DMS153 (cell line): ENCODE data around the gene CUL3.
"Not testable (repeated sequence)": the region's sequence is repeated elsewhere in the genome, so short reads cannot be mapped to it uniquely, and the experiment has no call there.

Experiments used
- DNase-seq: peaks from one replicate; lab custom pipeline; 2025; lab: John Stamatoyannopoulos, UW

CUL3 gene

DNA sequence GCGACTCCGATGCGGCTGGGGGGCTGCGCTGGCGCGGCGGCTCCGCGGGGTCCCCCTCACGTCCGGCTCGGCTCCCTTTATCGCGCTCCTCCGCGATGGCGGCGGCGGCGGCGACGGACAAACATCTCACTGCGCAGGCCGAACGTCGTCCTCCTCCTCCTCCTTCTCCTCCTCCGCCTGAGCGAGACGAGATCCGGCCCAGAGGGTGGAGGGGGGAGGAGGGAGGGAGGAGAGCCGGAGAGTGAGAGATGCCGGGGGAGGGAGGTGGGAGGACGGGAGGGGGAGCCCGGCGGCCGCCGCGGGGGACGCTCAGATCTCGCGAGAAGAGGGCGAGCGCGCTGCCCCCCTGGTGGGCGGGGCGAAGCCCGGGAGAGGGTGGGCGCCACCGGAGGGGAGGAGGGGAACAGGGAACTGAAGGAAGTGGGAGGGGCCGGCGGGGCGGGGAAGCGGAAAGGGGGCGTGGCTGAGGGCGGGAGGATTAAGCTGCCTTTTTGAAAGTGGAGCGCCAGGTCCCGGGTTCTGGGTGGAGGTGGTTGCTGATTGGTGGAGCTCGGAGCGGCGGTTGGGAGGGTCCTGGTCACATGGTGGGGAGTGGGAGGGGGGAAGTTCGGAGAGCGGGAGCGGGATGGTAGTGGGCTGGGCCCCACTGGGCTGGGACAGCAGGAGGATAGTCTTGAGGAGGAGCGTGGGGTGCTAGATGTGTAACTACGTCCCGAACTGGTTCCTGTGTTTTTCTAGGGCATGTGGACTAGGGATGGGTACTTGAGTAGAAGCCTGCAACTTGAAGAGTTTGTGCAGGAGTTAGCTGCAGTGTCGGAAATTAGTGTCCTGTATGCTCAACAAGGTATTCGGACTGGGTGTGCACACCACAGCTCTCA lies at the start of gene CUL3:
Gene CUL3, minus strand, starts transcription at position 153 of the 878 bp plus-strand sequence. CDS start 354 bp downstream, outside the sequence.
- peak; percentile 97 for DNase-seq

DNA sequence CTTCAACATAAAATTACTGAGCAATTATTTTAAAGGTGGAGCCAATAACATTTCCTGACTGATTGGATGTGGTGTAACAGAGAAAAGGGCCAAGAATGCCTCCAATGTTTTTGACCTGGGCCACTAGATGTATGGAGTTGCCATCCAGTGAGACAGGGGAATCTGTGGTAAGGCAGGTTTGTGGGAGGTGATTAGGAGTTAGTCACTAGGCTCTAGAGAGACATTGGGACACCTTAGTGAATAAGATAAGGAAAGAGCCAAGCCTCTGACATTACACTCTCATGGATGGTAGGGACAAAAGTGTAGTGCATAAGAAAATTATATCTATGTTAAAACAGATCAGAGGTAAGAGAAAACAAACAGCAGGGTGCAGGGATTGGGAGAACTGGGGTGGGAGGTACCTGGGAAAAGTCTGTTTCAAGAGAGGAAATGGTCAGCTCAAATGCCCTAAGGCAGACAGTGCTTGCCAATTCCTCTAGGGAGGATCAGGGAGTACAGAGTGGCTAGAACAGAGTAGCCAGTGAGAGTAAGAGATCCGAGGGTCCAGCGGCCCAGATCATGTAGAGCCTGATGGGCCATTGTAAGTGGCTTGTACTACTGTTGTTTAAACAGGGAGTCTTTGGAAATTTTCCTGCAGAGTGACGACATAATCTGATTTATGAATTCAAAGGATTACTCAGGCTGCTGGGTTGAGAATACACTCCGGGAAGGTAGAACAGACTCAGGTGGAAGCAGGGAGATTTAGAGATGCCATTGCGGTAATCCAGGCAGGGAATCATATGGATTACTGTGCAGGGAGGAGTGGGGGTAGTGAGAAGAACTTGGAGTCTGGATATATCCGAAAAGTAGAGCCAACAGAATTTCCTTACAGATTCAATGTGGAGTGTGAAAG lies 45.7 kb upstream of the CUL3 start:
- no peak for DNase-seq

DNA sequence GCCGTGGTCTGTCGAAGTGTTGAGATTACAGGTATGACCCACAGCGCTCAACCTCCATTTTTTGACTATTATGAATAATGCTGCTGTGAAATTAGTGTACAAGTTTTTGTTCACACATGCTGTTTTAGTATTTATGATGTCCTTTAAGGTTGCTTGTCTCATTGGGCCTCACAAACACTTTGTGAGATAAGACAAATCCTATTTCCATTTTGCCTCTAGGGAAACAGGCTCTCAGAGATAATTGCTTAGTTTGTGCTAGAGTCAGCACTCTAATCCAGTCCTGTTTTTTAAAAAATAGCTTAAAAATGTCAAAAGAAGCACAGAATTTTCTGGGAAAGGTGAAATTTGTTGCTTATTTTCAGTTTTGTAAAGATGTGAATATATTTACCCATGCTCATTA lies 43.3 kb upstream of the CUL3 start:
- DNase-seq: no peak

- no peak for DNase-seq
These were observed 41.6 kb upstream of the CUL3 start for GRCh38 chr2:224626735-224627134.

GRCh38 chr2:224613543-224614286 lies 28.6 kb upstream of the CUL3 start:
- DNase-seq: no peak

DNA sequence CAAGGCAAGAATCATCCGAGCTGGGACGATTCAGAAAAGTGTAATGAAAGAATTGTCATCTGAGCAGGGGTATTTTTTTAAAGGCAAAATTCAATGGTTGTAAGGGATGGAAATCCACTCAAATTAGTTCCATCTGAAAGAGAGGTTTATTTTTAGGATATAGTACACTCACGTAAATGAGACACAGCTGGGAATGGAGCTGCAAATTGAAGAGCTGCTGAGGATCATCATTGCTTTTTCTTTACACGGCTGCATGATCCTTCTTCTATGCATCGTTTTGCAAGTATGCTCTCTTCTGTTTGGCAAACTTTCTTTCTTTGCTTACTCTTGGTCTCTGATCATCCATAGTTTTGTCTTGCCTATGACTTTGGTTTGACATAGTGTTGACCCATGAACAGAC lies 27.4 kb upstream of the CUL3 start:
- DNase-seq: no peak

- DNase-seq: no peak
These were observed 26.8 kb upstream of the CUL3 start for GRCh38 chr2:224611938-224612337.

- DNase-seq: peak; percentile 76
These were observed 22.9 kb upstream of the CUL3 start for GRCh38 chr2:224608104-224608503.

DNA sequence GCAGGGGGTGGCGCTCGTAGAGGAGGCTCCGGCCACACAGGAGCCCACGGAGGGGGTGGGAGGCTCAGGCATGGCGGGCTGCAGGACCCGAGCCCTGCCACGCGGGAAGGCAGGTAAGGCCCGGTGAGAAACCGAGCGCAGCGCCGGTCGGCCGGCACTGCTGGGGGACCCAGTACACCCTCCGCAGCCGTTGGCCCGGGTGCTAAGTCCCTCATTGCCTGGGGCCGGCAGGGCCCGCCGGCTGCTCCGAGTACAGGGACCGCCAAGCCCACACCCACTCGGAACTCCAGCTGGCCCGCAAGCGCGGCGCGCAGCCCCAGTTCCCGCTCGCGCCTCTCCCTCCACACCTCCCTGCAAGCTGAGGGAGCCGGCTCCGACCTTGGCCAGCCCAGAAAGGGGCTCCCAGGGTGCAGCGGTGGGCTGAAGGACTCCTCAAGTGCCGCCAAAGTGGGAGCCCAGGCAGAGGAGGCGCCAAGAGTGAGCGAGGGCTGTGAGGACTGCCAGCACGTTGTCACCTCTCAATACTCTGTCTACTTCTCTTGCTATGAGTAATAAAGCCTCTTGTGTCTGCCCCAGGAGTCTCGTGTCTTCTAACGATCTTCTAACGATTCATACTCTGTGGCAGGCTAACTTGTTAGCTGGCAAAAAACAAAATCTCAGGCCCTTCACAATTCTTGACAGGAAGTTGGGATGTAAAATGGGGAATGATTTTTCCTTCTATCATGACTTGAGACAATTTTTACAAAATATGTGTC lies 18.8 kb upstream of the CUL3 start:
- not testable (repeated sequence) for DNase-seq

- not testable (repeated sequence) for DNase-seq
These were observed 17.7 kb upstream of the CUL3 start for GRCh38 chr2:224602778-224603375.

- no peak for DNase-seq
These were observed 16.8 kb upstream of the CUL3 start for GRCh38 chr2:224601923-224602322.

DNA sequence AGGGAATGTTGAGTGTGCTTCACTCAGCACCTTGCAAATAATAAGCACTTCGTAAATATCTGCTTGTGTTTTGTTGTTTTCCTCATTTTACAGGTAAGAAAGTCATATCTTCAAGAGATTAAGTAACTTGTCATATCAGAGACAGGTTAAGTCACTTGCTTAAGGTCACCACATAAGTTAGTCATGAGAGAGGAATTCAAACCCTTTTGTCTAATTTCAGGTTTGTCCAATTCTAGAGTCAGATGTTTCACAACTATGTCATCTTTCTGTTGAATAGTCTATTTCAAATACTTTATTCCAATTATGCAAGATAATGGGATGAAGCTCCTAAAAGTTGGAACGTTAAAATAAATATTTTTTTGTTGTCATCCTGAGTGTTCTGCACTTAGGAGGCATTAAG lies 13.5 kb upstream of the CUL3 start:
- DNase-seq: no peak

GRCh38 chr2:224596289-224596688 lies 11.1 kb upstream of the CUL3 start:
- no peak for DNase-seq

DNA sequence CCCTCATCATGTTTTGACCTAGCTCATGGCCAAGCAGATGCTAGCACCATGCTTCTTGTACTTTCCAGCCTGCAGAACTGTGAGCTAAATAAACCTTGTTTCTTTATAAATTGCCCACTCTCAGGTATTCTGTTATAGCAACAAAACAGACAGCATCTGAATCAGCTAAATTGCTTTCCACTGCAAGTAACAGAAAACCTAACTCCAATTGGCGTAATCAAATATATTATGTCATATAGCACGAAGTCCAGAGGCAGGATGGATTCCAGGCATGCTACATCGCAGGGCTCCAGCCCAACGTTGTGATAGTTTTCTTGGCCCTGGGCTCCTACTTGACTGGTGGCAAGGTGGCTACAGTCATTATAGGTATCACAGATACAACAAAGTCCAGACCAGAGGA lies 10.4 kb upstream of the CUL3 start:
- DNase-seq: no peak

DNA sequence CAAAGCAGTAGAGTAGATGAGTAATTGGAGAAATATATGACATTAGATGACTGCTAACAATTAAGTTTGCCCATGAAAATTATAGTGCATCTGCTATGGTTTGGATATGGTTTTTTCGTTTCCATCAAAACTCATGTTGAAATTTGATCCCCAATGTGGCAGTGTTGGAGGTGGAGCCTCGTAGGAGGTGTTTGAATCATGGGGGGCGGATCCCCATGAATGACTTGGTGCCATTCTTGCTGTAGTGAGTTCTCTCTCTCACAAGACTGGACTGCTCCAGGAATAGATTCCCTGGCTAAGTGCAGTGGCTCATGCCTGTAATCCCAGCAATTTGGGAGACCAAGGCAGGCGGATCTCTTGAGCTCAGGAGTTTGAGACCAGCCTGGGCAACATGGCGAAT lies 9.7 kb upstream of the CUL3 start:
- no peak for DNase-seq

DNA sequence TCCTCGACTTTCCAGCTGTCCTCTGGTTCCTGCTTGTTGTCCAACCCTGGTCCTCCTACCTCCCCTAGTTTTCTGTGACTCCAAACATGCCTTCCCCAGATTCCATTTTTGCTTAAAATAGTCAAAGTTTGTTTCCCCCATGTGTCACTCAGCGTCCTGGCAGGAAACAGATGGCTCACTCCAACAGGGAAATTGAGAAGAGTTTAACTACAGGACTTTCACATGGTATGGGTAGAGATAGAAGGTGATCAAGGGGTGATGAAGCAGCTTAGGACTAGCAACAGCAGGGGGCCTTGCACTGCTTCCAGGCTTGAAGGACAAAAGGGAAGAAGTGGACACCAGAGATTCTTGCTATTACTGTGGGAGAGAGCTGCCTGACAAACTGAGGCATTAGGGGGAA lies 6.1 kb upstream of the CUL3 start:
- DNase-seq: no peak

DNA sequence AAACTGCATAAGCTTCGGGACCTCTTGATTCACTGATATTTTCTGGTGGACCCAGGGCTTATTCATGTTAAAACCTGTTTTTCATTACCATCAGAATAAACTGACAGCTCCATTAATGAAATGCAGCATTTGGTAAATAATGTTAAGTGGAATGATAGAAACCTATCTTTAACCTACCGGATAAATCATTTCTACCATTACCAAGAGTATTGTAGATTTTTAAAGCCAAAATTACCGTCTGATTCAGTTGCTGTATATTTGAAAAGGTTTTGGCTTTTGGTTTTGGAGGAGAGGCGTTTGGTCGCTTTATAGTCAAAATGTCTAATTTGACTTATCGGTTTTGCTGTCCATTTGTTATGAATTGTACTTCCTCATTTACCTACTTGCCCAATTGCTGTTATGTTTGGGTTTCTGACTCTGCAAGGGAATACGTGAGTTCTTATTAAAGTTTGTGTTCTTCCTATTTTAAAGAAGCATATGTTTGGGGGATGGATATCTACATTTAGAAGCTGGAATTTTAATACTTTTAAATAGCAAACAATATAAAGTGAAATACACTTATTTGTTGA lies 1.0 kb upstream of the CUL3 start:
- DNase-seq: no peak

- DNase-seq: no peak
These were observed 365 bp downstream of the CUL3 start for GRCh38 chr2:224584785-224585210.

DNA sequence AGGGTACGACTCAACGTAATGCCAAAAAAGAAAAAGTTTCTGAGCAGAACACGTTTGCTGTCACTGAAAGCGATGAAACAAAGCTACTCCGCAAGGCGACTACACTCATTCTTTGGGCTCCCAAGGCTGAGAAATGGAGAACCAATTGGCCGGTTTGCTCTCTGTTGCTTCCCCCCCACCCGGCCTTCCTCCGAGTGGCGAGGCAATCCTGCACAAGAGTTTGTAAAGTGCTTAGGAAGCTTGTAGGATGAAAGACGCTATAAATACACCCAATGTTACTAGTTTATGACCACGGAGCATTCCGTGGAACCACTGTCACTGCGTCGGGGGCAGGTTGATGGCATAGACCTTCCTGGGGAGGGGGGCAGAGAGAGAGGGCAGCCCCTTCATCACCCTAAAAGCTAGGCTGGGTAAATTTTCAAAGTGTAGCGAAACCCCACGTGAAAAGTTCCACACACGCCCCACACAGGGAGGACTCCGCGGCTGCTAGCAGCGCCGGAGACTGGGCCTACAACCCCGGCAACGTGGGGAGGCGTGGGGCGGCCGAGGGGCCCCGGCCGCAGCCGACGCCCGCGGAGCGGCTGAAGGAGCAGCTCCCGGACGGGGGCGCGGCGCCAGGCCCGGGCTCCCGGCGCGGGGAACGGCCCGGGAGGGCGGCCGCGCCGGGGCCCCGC lies 915 bp downstream of the CUL3 start:
- no peak for DNase-seq

DNA sequence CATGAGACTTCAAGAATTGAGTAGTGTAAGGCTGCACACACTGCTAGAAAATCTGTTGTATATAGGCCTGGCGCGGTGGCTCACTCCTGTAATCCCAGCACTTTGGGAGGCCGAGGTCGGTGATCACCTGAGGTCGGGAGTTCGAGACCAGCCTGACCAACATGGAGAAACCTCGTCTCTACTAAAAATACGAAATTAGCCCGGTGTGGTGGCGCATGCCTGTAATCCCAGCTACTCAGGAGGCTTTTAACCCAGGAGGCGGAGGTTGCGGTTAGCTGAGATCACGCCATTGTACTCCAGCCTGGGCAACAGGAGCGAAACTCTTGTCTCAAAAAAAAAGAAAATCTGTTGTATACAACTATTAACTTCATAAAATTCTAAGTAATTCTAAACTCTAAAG lies 2.1 kb downstream of the CUL3 start:
- DNase-seq: not testable (repeated sequence)
